ENCODE data around the gene CSNK1G3.

The CSNK1G3 gene

DNA sequence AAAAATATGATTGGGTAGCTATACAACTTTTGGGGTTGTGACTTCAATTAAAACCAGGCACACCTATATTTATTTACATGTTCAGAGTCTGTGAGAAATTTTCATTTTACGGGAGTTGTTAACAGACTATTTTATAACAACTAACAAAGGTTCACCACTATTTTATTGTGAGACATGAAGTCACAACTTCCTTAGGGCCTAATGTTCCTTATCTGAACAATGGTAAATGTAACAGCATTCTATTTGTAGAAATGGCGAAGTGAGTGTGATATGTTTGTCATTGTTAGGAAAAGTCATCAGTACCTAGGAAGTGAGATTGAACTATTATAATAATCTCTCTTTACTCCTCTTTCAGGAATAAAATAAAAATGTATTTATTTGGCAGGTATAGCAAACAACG is 67.4 kb downstream of the CSNK1G3 start:
- Histone ChIP-seq H3K36me3 (ENCODE audit: control insufficient read depth, low read depth, low read length) (peaks cover 9% of the 10 kb centered on the region), H3K9me3 (ENCODE audit: control insufficient read depth, low read depth, low read length) (no peaks in the 10 kb centered on the region), H3K9ac (ENCODE audit: low read length) (no peak overlapping the region), H3K4me1 (ENCODE audit: control insufficient read depth, low read depth, low read length) (peaks cover 19% of the 10 kb centered on the region), H3K4me3 (ENCODE audit: low read length) (no peak overlapping the region), H3K27me3 (ENCODE audit: control insufficient read depth, insufficient read depth, low read length) (no peaks in the 10 kb centered on the region), H3K27ac (ENCODE audit: low read length) (no peak overlapping the region)

GRCh38 chr5:123582550-123583285 is 70.7 kb downstream of the CSNK1G3 start:
- H3K9me3 ChIP-seq (ENCODE audit: control insufficient read depth, low read depth, low read length) = no peaks in the 10 kb centered on the region
- no peak overlapping the region for H3K27ac ChIP-seq (ENCODE audit: low read length)
- peaks cover 19% of the 10 kb centered on the region for H3K4me1 ChIP-seq (ENCODE audit: control insufficient read depth, low read depth, low read length)
- H3K9ac ChIP-seq (ENCODE audit: low read length) = no peak overlapping the region
- H3K36me3 ChIP-seq (ENCODE audit: control insufficient read depth, low read depth, low read length) = peaks cover 2% of the 10 kb centered on the region
- peak overlapping the region; percentile 44 for H3K4me3 ChIP-seq (ENCODE audit: low read length)
- H3K27me3 ChIP-seq (ENCODE audit: control insufficient read depth, insufficient read depth, low read length) = no peaks in the 10 kb centered on the region

DNA sequence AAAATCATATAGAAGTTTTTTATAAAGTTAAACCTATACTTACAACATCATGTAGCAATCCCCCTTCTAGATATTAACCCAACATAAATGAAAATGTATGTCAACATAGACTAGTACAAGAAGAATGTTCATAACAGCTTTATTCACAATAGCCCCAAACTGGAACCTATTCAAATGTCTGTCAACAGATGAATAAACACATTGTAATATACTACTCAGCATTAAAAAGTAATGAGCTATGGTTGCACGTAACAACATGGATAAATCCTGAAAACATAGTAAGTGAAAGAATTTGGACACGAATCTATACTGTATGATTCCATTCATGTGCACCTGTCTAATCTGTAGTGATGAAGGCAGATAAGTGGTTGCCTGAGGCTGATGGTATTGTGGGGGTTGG is 73.9 kb downstream of the CSNK1G3 start:
- Histone ChIP-seq H3K4me3 (ENCODE audit: low read length) (no peak overlapping the region), H3K27ac (ENCODE audit: low read length) (no peak overlapping the region), H3K36me3 (ENCODE audit: control insufficient read depth, low read depth, low read length) (peaks cover 2% of the 10 kb centered on the region), H3K9ac (ENCODE audit: low read length) (no peak overlapping the region), H3K4me1 (ENCODE audit: control insufficient read depth, low read depth, low read length) (peaks cover 19% of the 10 kb centered on the region), H3K27me3 (ENCODE audit: control insufficient read depth, insufficient read depth, low read length) (no peaks in the 10 kb centered on the region), H3K9me3 (ENCODE audit: control insufficient read depth, low read depth, low read length) (no peaks in the 10 kb centered on the region)

DNA sequence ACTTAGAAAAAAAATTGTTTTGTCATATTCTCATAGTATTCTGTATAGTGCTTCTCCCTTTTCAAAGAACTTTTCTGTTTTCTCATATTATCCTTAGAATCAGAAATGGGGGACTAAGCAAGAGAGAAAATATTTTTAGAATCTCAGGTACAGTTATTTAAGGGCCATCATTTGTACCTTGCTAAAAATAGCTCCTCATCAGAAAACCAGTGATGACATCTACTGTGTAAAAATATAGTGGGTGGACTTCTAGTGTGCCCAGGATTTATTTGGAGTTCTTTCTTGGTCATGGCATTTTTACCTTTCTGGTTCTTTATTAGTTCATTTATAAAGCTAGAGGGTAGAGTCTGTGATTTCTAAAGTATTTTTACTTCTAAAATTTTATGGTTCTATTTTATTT is 82.5 kb downstream of the CSNK1G3 start:
- H3K4me3 ChIP-seq (ENCODE audit: low read length) = no peak overlapping the region
- H3K9me3 ChIP-seq (ENCODE audit: control insufficient read depth, low read depth, low read length) = no peaks in the 10 kb centered on the region
- no peaks in the 10 kb centered on the region for H3K27me3 ChIP-seq (ENCODE audit: control insufficient read depth, insufficient read depth, low read length)
- peaks cover 21% of the 10 kb centered on the region for H3K36me3 ChIP-seq (ENCODE audit: control insufficient read depth, low read depth, low read length)
- no peaks in the 10 kb centered on the region for H3K4me1 ChIP-seq (ENCODE audit: control insufficient read depth, low read depth, low read length)
- H3K9ac ChIP-seq (ENCODE audit: low read length) = no peak overlapping the region
- H3K27ac ChIP-seq (ENCODE audit: low read length) = no peak overlapping the region

- Histone ChIP-seq H3K27ac (ENCODE audit: low read length) (no peak overlapping the region), H3K9me3 (ENCODE audit: control insufficient read depth, low read depth, low read length) (no peaks in the 10 kb centered on the region)
These were observed 85.0 kb downstream of the CSNK1G3 start for GRCh38 chr5:123597018-123597417.

DNA sequence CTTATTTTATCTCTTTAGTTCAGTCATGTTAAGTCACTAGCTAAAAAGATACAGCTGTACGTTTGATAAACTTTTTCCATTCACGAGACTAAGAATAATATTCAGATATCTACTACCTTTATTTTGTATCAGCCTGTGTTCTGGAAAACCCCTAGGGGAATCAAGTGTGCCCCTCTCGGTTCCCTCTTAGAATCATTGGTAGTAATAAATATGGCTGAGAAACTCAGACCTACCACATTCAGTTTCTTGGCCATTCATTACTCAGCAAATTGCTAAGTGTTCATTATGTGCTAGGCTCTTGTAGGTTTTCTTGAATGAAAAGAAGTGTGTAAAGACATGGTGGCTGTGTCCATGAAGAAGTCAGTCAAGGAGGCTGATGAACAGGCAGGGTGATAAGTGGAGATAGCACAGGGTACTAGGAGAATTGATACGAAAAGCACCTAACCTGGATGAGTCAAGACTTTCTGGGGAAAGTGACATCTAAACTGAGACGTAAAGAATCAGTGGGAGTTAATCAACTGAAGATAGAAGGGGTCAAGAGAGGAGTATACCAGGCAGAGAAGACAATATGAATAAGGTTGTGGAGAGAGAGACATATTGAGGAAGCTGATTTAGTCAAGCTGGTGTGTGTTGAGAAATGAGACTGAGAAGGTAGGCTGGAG is 86.2 kb downstream of the CSNK1G3 start:
- no peaks in the 10 kb centered on the region for H3K27me3 ChIP-seq (ENCODE audit: control insufficient read depth, insufficient read depth, low read length)
- H3K4me3 ChIP-seq (ENCODE audit: low read length) = no peak overlapping the region
- no peaks in the 10 kb centered on the region for H3K4me1 ChIP-seq (ENCODE audit: control insufficient read depth, low read depth, low read length)
- H3K27ac ChIP-seq (ENCODE audit: low read length) = no peak overlapping the region
- peaks cover 17% of the 10 kb centered on the region for H3K36me3 ChIP-seq (ENCODE audit: control insufficient read depth, low read depth, low read length)
- no peak overlapping the region for H3K9ac ChIP-seq (ENCODE audit: low read length)
- no peaks in the 10 kb centered on the region for H3K9me3 ChIP-seq (ENCODE audit: control insufficient read depth, low read depth, low read length)

More at GRCh38 chr5:123597018-123597417, 85.0 kb downstream of the CSNK1G3 start:
- Histone ChIP-seq H3K27me3 (ENCODE audit: control insufficient read depth, insufficient read depth, low read length) (no peaks in the 10 kb centered on the region), H3K9ac (ENCODE audit: low read length) (no peak overlapping the region), H3K36me3 (ENCODE audit: control insufficient read depth, low read depth, low read length) (peaks cover 13% of the 10 kb centered on the region), H3K4me1 (ENCODE audit: control insufficient read depth, low read depth, low read length) (no peaks in the 10 kb centered on the region), H3K4me3 (ENCODE audit: low read length) (no peak overlapping the region)

- Histone ChIP-seq H3K4me3 (ENCODE audit: low read length) (no peak overlapping the region), H3K27ac (ENCODE audit: low read length) (no peak overlapping the region), H3K9me3 (ENCODE audit: control insufficient read depth, low read depth, low read length) (no peaks in the 10 kb centered on the region), H3K4me1 (ENCODE audit: control insufficient read depth, low read depth, low read length) (no peaks in the 10 kb centered on the region), H3K36me3 (ENCODE audit: control insufficient read depth, low read depth, low read length) (peaks cover 17% of the 10 kb centered on the region), H3K9ac (ENCODE audit: low read length) (no peak overlapping the region), H3K27me3 (ENCODE audit: control insufficient read depth, insufficient read depth, low read length) (no peaks in the 10 kb centered on the region)
These were observed 87.2 kb downstream of the CSNK1G3 start for GRCh38 chr5:123599171-123599570.

- no peaks in the 10 kb centered on the region for H3K27me3 ChIP-seq (ENCODE audit: control insufficient read depth, insufficient read depth, low read length)
- no peaks in the 10 kb centered on the region for H3K9me3 ChIP-seq (ENCODE audit: control insufficient read depth, low read depth, low read length)
- H3K9ac ChIP-seq (ENCODE audit: low read length) = no peak overlapping the region
- no peaks in the 10 kb centered on the region for H3K4me1 ChIP-seq (ENCODE audit: control insufficient read depth, low read depth, low read length)
- no peak overlapping the region for H3K4me3 ChIP-seq (ENCODE audit: low read length)
- H3K36me3 ChIP-seq (ENCODE audit: control insufficient read depth, low read depth, low read length) = peaks cover 4% of the 10 kb centered on the region
- no peak overlapping the region for H3K27ac ChIP-seq (ENCODE audit: low read length)
These were observed 89.6 kb downstream of the CSNK1G3 start for GRCh38 chr5:123601610-123602009.

- H3K9me3 ChIP-seq (ENCODE audit: control insufficient read depth, low read depth, low read length) = no peaks in the 10 kb centered on the region
- no peak overlapping the region for H3K4me3 ChIP-seq (ENCODE audit: low read length)
- no peak overlapping the region for H3K27ac ChIP-seq (ENCODE audit: low read length)
- H3K9ac ChIP-seq (ENCODE audit: low read length) = no peak overlapping the region
- H3K4me1 ChIP-seq (ENCODE audit: control insufficient read depth, low read depth, low read length) = no peaks in the 10 kb centered on the region
- H3K27me3 ChIP-seq (ENCODE audit: control insufficient read depth, insufficient read depth, low read length) = no peaks in the 10 kb centered on the region
- H3K36me3 ChIP-seq (ENCODE audit: control insufficient read depth, low read depth, low read length) = peaks cover 11% of the 10 kb centered on the region
These were observed 93.8 kb downstream of the CSNK1G3 start for GRCh38 chr5:123605822-123606221.

GRCh38 chr5:123610209-123610608 is 98.2 kb downstream of the CSNK1G3 start:
- Histone ChIP-seq H3K9ac (ENCODE audit: low read length) (no peak overlapping the region), H3K27me3 (ENCODE audit: control insufficient read depth, insufficient read depth, low read length) (no peaks in the 10 kb centered on the region), H3K9me3 (ENCODE audit: control insufficient read depth, low read depth, low read length) (no peaks in the 10 kb centered on the region), H3K27ac (ENCODE audit: low read length) (no peak overlapping the region), H3K4me1 (ENCODE audit: control insufficient read depth, low read depth, low read length) (no peaks in the 10 kb centered on the region), H3K36me3 (ENCODE audit: control insufficient read depth, low read depth, low read length) (peaks cover 21% of the 10 kb centered on the region), H3K4me3 (ENCODE audit: low read length) (no peak overlapping the region)

DNA sequence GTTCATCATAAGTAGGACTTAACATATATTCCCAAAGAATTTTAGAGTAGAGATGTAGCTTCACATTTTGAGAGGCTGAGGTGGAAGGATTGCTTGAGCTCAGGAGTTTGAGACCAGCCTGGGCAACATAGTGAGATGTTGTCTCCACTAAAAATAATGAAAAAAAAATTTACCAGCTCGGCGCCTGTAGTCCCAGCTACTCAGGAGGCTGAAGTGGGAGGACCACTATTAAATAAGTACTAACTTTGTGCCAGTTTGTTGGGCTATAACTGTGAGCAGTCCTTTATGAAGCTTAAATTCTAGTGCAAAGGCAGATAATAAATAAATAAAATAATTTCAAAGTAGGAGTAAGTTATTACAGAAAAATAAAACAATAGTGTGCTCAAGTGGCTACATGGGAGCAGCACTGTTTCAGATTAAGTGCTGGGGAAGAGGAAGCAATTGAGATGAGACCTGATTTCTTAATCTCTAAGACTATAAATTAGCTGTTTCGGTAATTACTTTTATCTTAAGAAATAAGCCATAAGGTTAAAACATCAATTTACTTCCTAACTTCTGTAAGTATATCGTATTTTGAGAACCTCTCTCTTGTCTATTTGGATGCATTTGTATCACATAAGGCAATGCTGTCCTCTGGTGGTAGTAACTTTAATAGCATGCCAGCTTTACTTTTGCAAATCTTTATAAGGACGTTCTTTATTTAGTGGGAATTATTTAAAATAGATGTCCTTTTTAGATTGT is 98.9 kb downstream of the CSNK1G3 start:
- H3K27me3 ChIP-seq (ENCODE audit: control insufficient read depth, insufficient read depth, low read length) = no peaks in the 10 kb centered on the region
- no peak overlapping the region for H3K9ac ChIP-seq (ENCODE audit: low read length)
- H3K36me3 ChIP-seq (ENCODE audit: control insufficient read depth, low read depth, low read length) = peaks cover 23% of the 10 kb centered on the region
- no peaks in the 10 kb centered on the region for H3K9me3 ChIP-seq (ENCODE audit: control insufficient read depth, low read depth, low read length)
- H3K4me3 ChIP-seq (ENCODE audit: low read length) = no peak overlapping the region
- no peaks in the 10 kb centered on the region for H3K4me1 ChIP-seq (ENCODE audit: control insufficient read depth, low read depth, low read length)
- no peak overlapping the region for H3K27ac ChIP-seq (ENCODE audit: low read length)
